Measurements from ENCODE around the gene CD1B.
A peak's percentile ranks its signal among the peaks of the same experiment; 100 is the strongest.
"Not testable (repeated sequence)": the region's sequence is repeated elsewhere in the genome, so short reads cannot be mapped to it uniquely, and the experiment has no call there.

CD1B gene

GRCh38 chr1:158327481-158327880 is 3.9 kb downstream of the CD1B start:
- DNase-seq: no peak

GRCh38 chr1:158324395-158324794 is 6.9 kb downstream of the CD1B start:
- DNase-seq: no peak

- DNase-seq: no peak
These were observed 7.5 kb downstream of the CD1B start for GRCh38 chr1:158323866-158324265.

GRCh38 chr1:158311066-158311465 is 20.3 kb downstream of the CD1B start:
- no peak for DNase-seq

GRCh38 chr1:158310623-158311022 is 20.7 kb downstream of the CD1B start:
- no peak for DNase-seq

- DNase-seq: no peak
These were observed 35.5 kb downstream of the CD1B start for GRCh38 chr1:158295791-158296190.

GRCh38 chr1:158290321-158290844 is 40.9 kb downstream of the CD1B start:
- no peak for DNase-seq

- DNase-seq: no peak
These were observed 41.5 kb downstream of the CD1B start, which contains the start of gene CD1C for GRCh38 chr1:158289811-158290210. Gene CD1C (plus strand): TSS chr1:158289923. CDS start chr1:158290065, 142 bp downstream.

GRCh38 chr1:158286941-158287346 is 44.4 kb downstream of the CD1B start:
- no peak for DNase-seq

- no peak for DNase-seq
These were observed 44.8 kb downstream of the CD1B start for GRCh38 chr1:158286487-158286886.

- DNase-seq: peak; percentile 25
These were observed 45.5 kb downstream of the CD1B start for GRCh38 chr1:158285756-158286241.

- no peak for DNase-seq
These were observed 47.4 kb downstream of the CD1B start for GRCh38 chr1:158283965-158284364.

- DNase-seq: not testable (repeated sequence)
These were observed 48.9 kb downstream of the CD1B start for GRCh38 chr1:158282421-158282820.

All from CD4-positive, alpha-beta T cell treated with Interleukin-17A for 1 hour (primary cell).